K562 (cell line): ENCODE data around the gene PRKAR1B. TPM values are rescaled to one million over a fixed set of nuclear protein-coding genes. Genes with fewer than 3 reads are reported as not detected.

Experiments
- ATAC-seq: fragments of 200-7000 bp; cut with Tn5 transposase; 3 replicates; pipeline ENCODE4 v1.9.1; 2020; ENCODE audit warnings: moderate library complexity
- BruUV-seq: library from RNA; stranded (reverse); fragments of 400-500 nt; replicated peaks from 2 replicates; lab custom pipeline; 2021; lab: Mats Ljungman, UMichigan
- CTCF ChIA-PET: fragments of 300-600 bp; formaldehyde crosslinking; extraction: SDS; loops from one replicate; lab custom pipeline; 2021; ENCODE audit warnings: low intra/inter-chr PET ratio; lab: Yijun Ruan, JAX
- POLR2A ChIA-PET: fragments of 300-600, 350-650 bp; sonication (Branson Sonifier 250); formaldehyde crosslinking; extraction: SDS; loops from one replicate; lab custom pipeline; 2021; ENCODE audit warnings: antibody characterized with exemption, inconsistent platforms; lab: Yijun Ruan, JAX
- DNase-seq, 4 experiments: peaks; one replicate each; pipeline versions ENCODE4 v3.0.0 to v3.0.0-alpha.2; 2011 to 2018; ENCODE audit warnings: low spot score in 3 of 4, mixed read lengths in 3 of 4; ENCODE audit errors: extremely low read depth in 1 of 4
- FAIRE-seq: peaks from 2 replicates; lab custom pipeline; 2011; peaks lifted over from hg19 to GRCh38; lab: Jason Lieb, UNC
- H2AFZ ChIP-seq: 2 replicates; pipeline ENCODE4 v1.6.0; 2011; ENCODE audit warnings: low read depth, low read length, control low read depth, inconsistent platforms
- H3K27ac ChIP-seq: fragments of 200-600 bp; 3 replicates; pipeline ENCODE4 v1.8.0; 2011; ENCODE audit warnings: low read depth, mild to moderate bottlenecking, control low read depth, inconsistent platforms, low read length, moderate library complexity, mixed read lengths; ENCODE audit errors: extremely low read depth
- H3K27me3 ChIP-seq, 2 experiments: fragments of 300-600 bp in 1 of 2; 2 replicates in 1 of 2; 3 replicates in 1 of 2; pipeline versions ENCODE4 v1.6.0 to v1.8.0; 2011; ENCODE audit warnings: inconsistent platforms in 2 of 2, low read length in 2 of 2, mild to moderate bottlenecking in 1 of 2, mixed read lengths in 1 of 2, moderate library complexity in 1 of 2; ENCODE audit not compliant: control insufficient read depth in 2 of 2, insufficient read depth in 2 of 2
- H3K36me3 ChIP-seq: fragments of 300-600 bp; 3 replicates; pipeline ENCODE4 v1.8.0; 2011; ENCODE audit warnings: mild to moderate bottlenecking, low read length, inconsistent platforms; ENCODE audit not compliant: control insufficient read depth, insufficient read depth
- H3K4me1 ChIP-seq, 2 experiments: fragments of 200-600 bp in 1 of 2; replicated peaks in 1 of 2; 2 replicates in 1 of 2; 3 replicates in 1 of 2; pipeline versions ENCODE4 v1.5.1 to v1.8.0; 2011; ENCODE audit warnings: inconsistent platforms in 2 of 2, low read length in 2 of 2, mild to moderate bottlenecking in 1 of 2, mixed read lengths in 1 of 2, moderate library complexity in 1 of 2; ENCODE audit not compliant: control insufficient read depth in 2 of 2, insufficient read depth in 2 of 2
- H3K4me2 ChIP-seq: 2 replicates; pipeline ENCODE4 v1.6.1; 2011; ENCODE audit warnings: low read length, control low read depth, inconsistent platforms, mixed read lengths; ENCODE audit not compliant: insufficient read depth
- H3K4me3 ChIP-seq: fragments of 200-600 bp; sonication (generic), shearing (Covaris generic); 2 replicates; pipeline ENCODE4 v1.5.1; 2016; ENCODE audit warnings: control low read depth, inconsistent platforms
- H3K79me2 ChIP-seq: fragments of 200-600 bp; 3 replicates; pipeline ENCODE4 v1.8.0; 2011; ENCODE audit warnings: low read length, inconsistent platforms; ENCODE audit not compliant: control insufficient read depth, insufficient read depth
- H3K9ac ChIP-seq, 2 experiments: 2 replicates each; pipeline versions ENCODE4 v1.6.0 to v1.6.1; 2011; ENCODE audit warnings: low read depth in 2 of 2, low read length in 2 of 2, control low read depth in 1 of 2, inconsistent platforms in 1 of 2, mild to moderate bottlenecking in 1 of 2, mixed read lengths in 1 of 2; ENCODE audit not compliant: insufficient read depth in 1 of 2
- H3K9me1 ChIP-seq: one replicate; pipeline ENCODE4 v1.6.0; 2011; ENCODE audit warnings: inconsistent platforms, mild to moderate bottlenecking, low read length, moderate library complexity; ENCODE audit not compliant: control insufficient read depth, insufficient read depth
- H3K9me3 ChIP-seq: replicated peaks from 2 replicates; pipeline ENCODE4 v1.5.1; 2011; ENCODE audit warnings: low read depth, low read length, inconsistent platforms; ENCODE audit not compliant: control insufficient read depth, insufficient read depth
- H4K20me1 ChIP-seq: replicated peaks from 2 replicates; pipeline ENCODE4 v1.6.1; 2011; ENCODE audit warnings: low read length, inconsistent platforms, mixed read lengths; ENCODE audit not compliant: control insufficient read depth, insufficient read depth
- CREB3 ChIP-seq: fragments of 450-650 bp; conservative IDR thresholded peaks from 2 replicates; pipeline ENCODE4 v1.6.1; 2016; ENCODE audit warnings: missing genetic modification characterization, low read depth, mild to moderate bottlenecking, missing compliant biosample characterization, moderate library complexity
- TBL1XR1 ChIP-seq, 2 experiments: IDR thresholded peaks; 2 replicates each; pipeline ENCODE4 v1.6.1; 2012; ENCODE audit warnings: improper control_type of control experiment in 2 of 2, low read length in 2 of 2, mild to moderate bottlenecking in 1 of 2
- TFAP4 ChIP-seq: sonication (generic); formaldehyde crosslinking; IDR thresholded peaks from 2 replicates; pipeline ENCODE4 v1.8.0; 2022; ENCODE audit warnings: missing genetic modification reagents, mild to moderate bottlenecking, moderate library complexity, borderline replicate concordance
- YY1 ChIP-seq, 3 experiments: IDR thresholded peaks; 2 replicates each; pipeline ENCODE4 v1.6.1; 2011; ENCODE audit warnings: low read length in 2 of 3, mild to moderate bottlenecking in 2 of 3, moderate library complexity in 2 of 3, borderline replicate concordance in 1 of 3, control low read depth in 1 of 3, low read depth in 1 of 3; ENCODE audit not compliant: insufficient read depth in 3 of 3, insufficient replicate concordance in 2 of 3, control insufficient read depth in 1 of 3, insufficient read length in 1 of 3; ENCODE audit errors: extremely low read depth in 1 of 3
- ZKSCAN1 ChIP-seq: fragments of 150-350 bp; IDR thresholded peaks from 2 replicates; pipeline ENCODE4 v1.6.1; 2016; ENCODE audit warnings: low read depth, low read length
- WGBS: fragments of 100-300 bp; shearing (Covaris generic); methylation state at CpG from one replicate; pipeline ENCODE4 v1.1.6; 2016; ENCODE audit warnings: low coverage, mixed read lengths; ENCODE audit not compliant: insufficient coverage; ENCODE audit errors: missing lambda C conversion rate; 5-methylcytosine and 5-hydroxymethylcytosine counted together
- in situ Hi-C: fragments of 300-500 bp; cut with MboI; formaldehyde crosslinking; loops from 4 replicates; pipeline ENCODE4 v1.15.0; 2018; ENCODE audit warnings: inconsistent platforms, mixed read lengths
- intact Hi-C: fragments of 100-400 bp; cut with micrococcal nuclease; formaldehyde crosslinking; loops from 2 replicates; pipeline ENCODE4 v1.14.2; 2022
- polyA plus RNA-seq, 8 experiments: library from polyadenylated mRNA; depleted of rRNA in 4 of 8; stranded (reverse) in 5 of 8; unstranded in 3 of 8; fragments of >200 nt; fragmentation: Nextera tagmentation in 2 of 8; fragmentation: Illumina TruSeq in 1 of 8; extraction: Ambion mirVana in 2 of 8; extraction: Trizol in 1 of 8; gene quantifications; 2 replicates each; pipeline versions ENCODE4 v1.2.1 to v1.2.3, GENCODE V29; 2011 to 2014; ENCODE audit warnings: inconsistent platforms in 1 of 8, missing spikeins in 1 of 8
- total RNA-seq, 7 experiments: library from RNA; depleted of rRNA in 6 of 7; stranded (reverse); fragments of >200 nt in 6 of 7; fragmentation: Illumina TruSeq in 2 of 7; extraction: Trizol in 2 of 7; gene quantifications; 2 replicates each; pipeline versions ENCODE4 v1.2.1 to v1.2.3, GENCODE V29; 2011 to 2021; ENCODE audit warnings: low replicate concordance in 1 of 7

Gene PRKAR1B
- total and polyA plus RNA-seq, 9 of the 15 experiments (the other 6 are each of a cell fraction or from before 2014, with no cell fraction given), result 0.99 to 30.5 (median 12.7) TPM

GRCh38 chr7:540997-541396, 186.1 kb downstream of the PRKAR1B start:
- in situ Hi-C loops, result no loop called here
- POLR2A ChIA-PET, result no interaction called here
- TF ChIP-seq TBL1XR1 (IDR thresholded peaks at IDR 0.05; ENCODE audit: low read length in 2 of 2) (no peak), TFAP4 (peak; percentile 45; the same call in 1 of the 2 replicates), YY1 (IDR thresholded peaks at IDR 0.05; ENCODE audit: borderline replicate concordance in 1 of 3, control insufficient read depth in 1 of 3, extremely low read depth in 1 of 3, insufficient read depth in 3 of 3, insufficient read length in 1 of 3, insufficient replicate concordance in 2 of 3, low read depth in 1 of 3, low read length in 2 of 3) (peak in 1 of 3 experiments; percentile 57)
- Histone ChIP-seq H3K4me3 (no peak overlapping the region), H3K4me2 (no peak overlapping the region), H3K9me1 (no peaks in the 10 kb centered on the region), H3K27me3 (no peaks in the 10 kb centered on the region), H3K9me3 (no peaks in the 10 kb centered on the region), H3K79me2 (no peaks in the 10 kb centered on the region), H3K36me3 (no peaks in the 10 kb centered on the region), H3K4me1 (peaks cover 5 to 56% of the 10 kb centered on the region in 2 experiments; a peak in 4 of 5 replicates), H3K27ac (no peak overlapping the region), H3K9ac (no peak overlapping the region), H4K20me1 (no peaks in the 10 kb centered on the region), H2AFZ (no peak overlapping the region)
- CTCF ChIA-PET, result no interaction called here
- intact Hi-C loops, result no loop called here
- ATAC-seq, result no peak
- no peak for FAIRE-seq
- DNase-seq, result no peak
- BruUV-seq, result no TSS peak
- 53% methylated on average over 7 of the region's 12 CpGs for WGBS

- no peak overlapping the region for H3K27ac ChIP-seq
- H3K9ac ChIP-seq, result no peak overlapping the region
- H3K9me1 ChIP-seq, result no peaks in the 10 kb centered on the region
- H4K20me1 ChIP-seq, result no peaks in the 10 kb centered on the region
- H3K4me1 ChIP-seq, result peaks cover 5 to 56% of the 10 kb centered on the region in 2 experiments; a peak in 4 of 5 replicates
- no peaks in the 10 kb centered on the region for H3K27me3 ChIP-seq
- no peak overlapping the region for H3K4me2 ChIP-seq
- no peaks in the 10 kb centered on the region for H3K9me3 ChIP-seq
- ATAC-seq (no peak), FAIRE-seq (no peak), DNase-seq (no peak)
- no peak overlapping the region for H2AFZ ChIP-seq
- TF ChIP-seq CREB3 (tag) (no peak), ZKSCAN1 (peak; percentile 90)
- ChIA-PET POLR2A (no interaction called here), CTCF (no interaction called here)
- in situ Hi-C loops, result no loop called here
- WGBS, result 88% methylated on average over 14 of the region's 14 CpGs
- no peaks in the 10 kb centered on the region for H3K36me3 ChIP-seq
- no TSS peak for BruUV-seq
- H3K79me2 ChIP-seq, result no peaks in the 10 kb centered on the region
- intact Hi-C loops, result no loop called here
- H3K4me3 ChIP-seq, result no peak overlapping the region
Measured at GRCh38 chr7:540579-540978, 186.5 kb downstream of the PRKAR1B start.
